Measurements from ENCODE around the gene GPR52.

The GPR52 gene

GRCh38 chr1:174469052-174469451, 21.3 kb downstream of the GPR52 start:
- no peak for DNase-seq

DNA sequence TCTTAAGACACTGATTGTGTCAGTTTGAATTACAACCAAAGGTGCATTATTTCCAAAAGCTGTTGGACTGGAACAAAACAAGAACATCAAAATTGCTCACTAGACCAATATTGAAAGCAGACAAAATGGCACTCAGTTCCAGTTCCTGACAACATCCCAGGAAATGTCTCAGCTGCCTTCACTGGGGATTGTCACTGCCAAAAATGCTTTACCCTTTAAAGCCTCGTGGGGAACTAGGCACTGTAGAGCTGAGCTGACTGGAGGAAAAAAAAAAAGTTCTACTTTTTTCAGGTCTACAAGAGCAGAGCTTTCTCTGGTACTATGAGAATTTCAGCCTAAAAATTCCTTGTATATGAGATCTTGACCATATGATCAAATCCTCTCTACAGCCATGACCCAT, 21.9 kb downstream of the GPR52 start:
- no peak for DNase-seq

- no peak for DNase-seq
These were observed 31.5 kb downstream of the GPR52 start for GRCh38 chr1:174479281-174479680.

DNA sequence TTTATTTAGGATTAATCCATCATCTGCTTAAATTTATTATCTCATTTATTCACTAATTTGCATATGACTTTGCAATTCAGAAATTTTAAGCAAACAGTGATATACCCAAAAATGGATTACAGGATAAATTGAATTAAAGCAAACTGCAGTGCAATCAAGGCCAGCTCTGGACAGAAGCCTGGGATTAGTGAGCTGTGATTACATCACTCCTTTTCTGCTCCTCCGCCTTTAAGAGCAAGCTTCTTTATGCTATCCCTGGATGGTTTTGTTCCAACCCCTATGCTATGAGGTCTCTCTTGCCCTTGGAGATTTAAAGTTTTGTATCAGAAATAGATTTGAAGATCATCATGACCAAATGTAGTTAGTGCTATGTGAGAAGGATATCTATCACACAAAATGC, 32.6 kb downstream of the GPR52 start:
- DNase-seq: no peak

DNA sequence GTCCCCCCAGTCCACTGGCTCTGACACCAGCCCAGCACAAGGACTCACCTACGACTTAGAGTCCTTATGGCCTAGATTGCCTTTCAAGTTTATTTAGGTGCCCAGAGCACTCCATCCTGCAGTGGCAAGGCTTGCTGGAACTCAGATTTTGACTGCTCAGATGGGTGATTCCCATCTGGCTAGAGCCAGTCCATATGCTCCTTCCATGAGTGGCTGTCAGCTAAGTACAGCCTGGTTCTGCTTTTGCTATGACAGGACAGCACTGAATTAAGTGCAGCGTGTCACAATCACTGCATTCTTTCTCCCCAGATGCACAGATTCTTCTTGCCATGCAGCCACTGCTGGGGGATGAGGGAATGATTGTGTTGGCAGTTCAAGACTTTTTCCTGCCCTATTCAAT, 43.8 kb downstream of the GPR52 start:
- no peak for DNase-seq

- DNase-seq: no peak
These were observed 49.7 kb downstream of the GPR52 start for GRCh38 chr1:174497478-174497877.
